KOPT-K1 (cell line): ENCODE measurements around the gene NTSR2.

Experiments
- H3K27ac ChIP-seq: fragments of 200-600 bp; sonication (generic); 2 replicates; pipeline ENCODE4 v1.5.1; 2016; ENCODE audit warnings: antibody characterized with exemption, mild to moderate bottlenecking, low read depth, low read length; ENCODE audit not compliant: poor library complexity, severe bottlenecking
- H3K36me3 ChIP-seq: fragments of 200-600 bp; sonication (generic); 2 replicates; pipeline ENCODE4 v1.5.1; 2017; ENCODE audit warnings: antibody characterized with exemption, mild to moderate bottlenecking, low read length, moderate library complexity; ENCODE audit not compliant: insufficient read depth
- H3K9me3 ChIP-seq: fragments of 200-600 bp; sonication (generic); 2 replicates; pipeline ENCODE4 v1.5.1; 2017; ENCODE audit warnings: antibody characterized with exemption, low read length, mild to moderate bottlenecking; ENCODE audit not compliant: insufficient read depth, poor library complexity, severe bottlenecking

The NTSR2 gene

DNA sequence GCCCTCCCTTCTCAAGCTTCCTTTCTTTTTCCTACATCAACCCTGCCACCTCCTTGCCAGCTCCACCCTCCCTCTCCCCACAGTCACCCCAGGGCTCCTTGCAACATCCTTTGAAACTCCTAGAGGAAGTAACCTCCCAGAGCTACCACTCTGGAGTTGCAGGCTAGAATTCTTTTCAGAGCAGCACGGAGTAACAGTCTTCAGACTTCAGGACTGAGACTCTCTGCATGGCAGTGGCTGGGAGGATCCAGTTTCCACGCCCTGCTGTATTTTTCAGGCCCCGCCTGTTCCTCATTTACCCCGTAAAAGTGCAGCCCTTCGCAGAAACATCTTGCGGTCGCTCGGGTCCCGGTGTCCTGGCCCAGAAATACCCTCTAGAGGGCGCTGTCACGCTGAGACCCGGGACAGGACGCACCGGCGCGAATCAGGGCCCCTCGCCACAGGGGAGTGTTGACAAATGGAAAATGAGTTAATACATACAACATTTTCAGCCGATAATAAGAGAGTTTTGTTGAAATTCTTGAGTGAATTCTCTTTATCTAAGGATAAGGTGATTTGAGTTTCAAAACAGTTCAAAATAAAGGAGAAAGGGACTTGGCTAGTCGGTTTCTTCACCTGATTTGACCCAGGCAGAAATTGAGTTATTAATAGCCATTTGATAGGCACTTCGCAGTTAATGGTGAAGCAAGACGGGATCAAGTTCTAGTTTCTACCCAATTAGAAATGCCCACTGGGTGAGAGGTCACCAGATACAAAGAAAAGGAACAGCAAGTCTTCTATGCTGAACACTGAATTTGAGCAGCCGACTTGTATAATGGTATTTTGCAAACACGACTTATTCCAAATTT, 18.5 kb upstream of the NTSR2 start:
- peak overlapping the region; percentile 19 for H3K27ac ChIP-seq
- no peaks in the 10 kb centered on the region for H3K36me3 ChIP-seq
- no peaks in the 10 kb centered on the region for H3K9me3 ChIP-seq

DNA sequence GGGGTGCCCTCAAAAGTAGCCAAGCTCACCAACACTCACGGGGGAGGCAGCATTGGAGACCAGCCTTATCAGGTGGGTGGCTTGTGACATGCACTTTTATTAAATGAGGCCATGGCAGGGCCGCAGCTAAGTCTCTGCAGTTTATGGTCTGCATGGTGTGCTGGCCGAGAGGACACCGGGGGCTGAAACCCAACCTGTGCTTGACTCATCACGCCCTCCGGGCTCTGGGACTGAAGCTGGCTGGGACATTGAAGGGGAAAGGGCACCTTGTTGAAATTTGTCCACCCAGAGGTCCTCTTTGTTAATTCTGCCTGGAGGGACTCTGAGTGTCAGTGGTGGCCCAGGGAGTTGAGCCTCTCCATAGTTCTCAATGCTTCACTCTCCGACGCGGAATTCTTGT, 17.7 kb upstream of the NTSR2 start:
- Histone ChIP-seq H3K36me3 (no peaks in the 10 kb centered on the region), H3K9me3 (no peaks in the 10 kb centered on the region), H3K27ac (no peak overlapping the region)

DNA sequence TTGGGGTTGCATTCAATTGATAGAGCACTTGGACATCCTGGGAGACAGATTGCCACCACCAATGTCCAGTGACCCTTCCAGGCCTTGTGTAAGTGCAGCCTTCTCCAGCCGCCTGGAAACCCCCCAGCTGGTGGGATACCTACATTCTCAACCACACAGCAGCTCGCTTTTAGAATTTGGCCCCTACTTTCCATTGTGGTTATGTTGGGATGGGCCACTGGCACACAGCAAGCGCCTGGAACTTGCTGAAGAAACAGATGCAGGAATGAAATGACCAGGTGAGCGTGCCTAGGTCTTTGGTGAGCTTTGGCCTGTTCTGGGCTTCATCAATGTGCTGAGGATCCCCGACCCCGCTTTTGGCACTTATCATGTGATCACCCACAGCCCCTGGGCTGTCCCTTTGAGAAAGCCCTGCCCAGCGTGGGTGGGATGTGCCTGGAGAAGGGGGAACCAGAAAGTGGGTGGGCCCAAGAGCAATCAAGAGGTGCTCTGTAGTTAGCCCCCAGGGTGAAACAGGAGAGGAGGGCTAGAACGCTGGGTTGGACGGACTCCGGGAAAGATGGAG, 16.0 kb upstream of the NTSR2 start:
- H3K9me3 ChIP-seq, result no peaks in the 10 kb centered on the region

DNA sequence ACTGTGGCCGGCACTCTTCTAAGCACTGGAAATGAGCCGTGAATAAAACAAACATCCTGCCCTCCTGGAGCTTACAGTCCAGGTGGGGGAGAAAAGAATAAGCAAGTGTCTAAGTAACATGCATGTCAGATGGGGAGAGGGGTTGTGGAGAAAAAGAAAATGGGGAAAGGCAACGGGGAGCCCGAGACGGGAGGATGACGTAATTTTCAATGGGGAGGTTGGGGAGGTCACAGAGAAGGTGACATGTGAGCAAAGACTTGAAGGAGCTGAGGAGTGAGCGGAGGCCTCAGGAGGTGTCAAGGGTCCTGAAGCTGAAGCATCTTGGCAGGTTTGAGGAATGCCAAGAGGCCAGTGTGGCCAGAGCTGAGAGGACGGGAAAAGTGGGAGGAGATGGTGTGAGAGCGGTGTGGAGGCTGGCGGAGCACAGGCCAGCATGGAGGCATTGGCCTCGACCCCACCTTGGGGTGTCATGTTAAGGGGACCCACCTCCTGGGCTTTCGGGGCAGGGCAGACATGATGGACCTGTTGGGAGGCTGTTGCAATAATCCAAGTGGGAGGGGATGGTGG, 15.0 kb upstream of the NTSR2 start:
- no peak overlapping the region for H3K27ac ChIP-seq

More for the DNA sequence above, 16.0 kb upstream of the NTSR2 start:
- Histone ChIP-seq H3K36me3 (no peaks in the 10 kb centered on the region), H3K27ac (no peak overlapping the region)

DNA sequence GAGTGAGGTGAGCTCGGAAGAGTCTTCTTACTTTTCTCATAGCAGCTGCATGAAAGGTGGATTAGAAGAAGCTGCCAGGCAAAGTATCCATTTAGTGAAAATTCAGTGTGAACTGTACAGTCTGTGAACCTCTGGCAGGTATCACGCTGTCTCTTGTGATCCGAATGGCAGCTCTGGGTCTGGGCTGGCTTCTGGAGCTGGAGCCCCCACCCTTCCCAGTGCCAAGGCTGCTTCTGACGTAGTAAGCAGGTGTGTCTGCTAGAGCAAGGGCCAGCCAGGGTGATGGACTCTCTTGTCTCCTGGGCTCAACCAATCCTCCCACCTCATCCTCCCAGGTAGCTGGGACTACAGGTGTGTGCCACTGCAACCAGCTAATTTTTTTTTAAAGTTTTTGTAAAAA, 14.0 kb upstream of the NTSR2 start:
- no peaks in the 10 kb centered on the region for H3K36me3 ChIP-seq
- H3K9me3 ChIP-seq, result no peaks in the 10 kb centered on the region
- H3K27ac ChIP-seq, result no peak overlapping the region

More for the DNA sequence above, 15.0 kb upstream of the NTSR2 start:
- H3K9me3 ChIP-seq, result no peaks in the 10 kb centered on the region
- H3K36me3 ChIP-seq, result no peaks in the 10 kb centered on the region

DNA sequence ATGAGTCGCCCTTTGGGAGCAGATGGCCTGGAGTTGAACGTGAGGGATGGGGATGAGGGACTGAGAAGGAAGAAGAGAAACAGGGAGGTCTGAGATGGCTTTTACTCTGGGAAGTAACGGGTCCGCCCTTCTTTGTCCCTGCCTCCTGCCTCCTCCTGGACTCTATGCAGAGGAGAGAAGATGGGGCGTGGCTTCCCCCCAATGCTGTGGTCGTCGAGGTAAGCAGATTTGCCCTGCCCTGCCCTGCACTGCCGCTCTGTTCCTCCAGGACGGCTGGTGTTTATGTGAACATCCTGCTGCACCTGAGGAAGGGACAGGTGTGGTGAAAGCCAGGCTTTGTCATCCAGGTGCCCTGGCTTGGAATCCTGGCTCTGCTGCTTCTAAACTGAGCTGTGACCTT, 13.5 kb upstream of the NTSR2 start:
- H3K27ac ChIP-seq, result no peak overlapping the region
- H3K36me3 ChIP-seq, result no peaks in the 10 kb centered on the region
- H3K9me3 ChIP-seq, result no peaks in the 10 kb centered on the region

DNA sequence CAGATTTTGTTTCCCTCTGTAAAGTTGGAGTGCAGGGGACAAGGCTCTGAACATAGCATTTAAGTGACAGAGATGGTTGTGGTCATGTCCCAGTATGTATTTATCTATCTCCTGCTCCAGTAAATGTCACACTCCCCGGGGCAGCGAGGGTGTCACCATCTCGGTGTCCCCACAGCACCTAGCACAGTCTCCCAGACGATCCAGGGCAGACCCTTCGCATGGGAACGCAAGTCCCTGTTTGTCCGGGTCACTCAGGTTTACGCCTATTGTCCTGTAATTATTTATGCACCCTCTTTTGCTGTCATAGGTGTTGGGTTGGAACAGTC, 12.6 kb upstream of the NTSR2 start:
- H3K36me3 ChIP-seq, result no peaks in the 10 kb centered on the region
- H3K9me3 ChIP-seq, result no peaks in the 10 kb centered on the region
- no peak overlapping the region for H3K27ac ChIP-seq

DNA sequence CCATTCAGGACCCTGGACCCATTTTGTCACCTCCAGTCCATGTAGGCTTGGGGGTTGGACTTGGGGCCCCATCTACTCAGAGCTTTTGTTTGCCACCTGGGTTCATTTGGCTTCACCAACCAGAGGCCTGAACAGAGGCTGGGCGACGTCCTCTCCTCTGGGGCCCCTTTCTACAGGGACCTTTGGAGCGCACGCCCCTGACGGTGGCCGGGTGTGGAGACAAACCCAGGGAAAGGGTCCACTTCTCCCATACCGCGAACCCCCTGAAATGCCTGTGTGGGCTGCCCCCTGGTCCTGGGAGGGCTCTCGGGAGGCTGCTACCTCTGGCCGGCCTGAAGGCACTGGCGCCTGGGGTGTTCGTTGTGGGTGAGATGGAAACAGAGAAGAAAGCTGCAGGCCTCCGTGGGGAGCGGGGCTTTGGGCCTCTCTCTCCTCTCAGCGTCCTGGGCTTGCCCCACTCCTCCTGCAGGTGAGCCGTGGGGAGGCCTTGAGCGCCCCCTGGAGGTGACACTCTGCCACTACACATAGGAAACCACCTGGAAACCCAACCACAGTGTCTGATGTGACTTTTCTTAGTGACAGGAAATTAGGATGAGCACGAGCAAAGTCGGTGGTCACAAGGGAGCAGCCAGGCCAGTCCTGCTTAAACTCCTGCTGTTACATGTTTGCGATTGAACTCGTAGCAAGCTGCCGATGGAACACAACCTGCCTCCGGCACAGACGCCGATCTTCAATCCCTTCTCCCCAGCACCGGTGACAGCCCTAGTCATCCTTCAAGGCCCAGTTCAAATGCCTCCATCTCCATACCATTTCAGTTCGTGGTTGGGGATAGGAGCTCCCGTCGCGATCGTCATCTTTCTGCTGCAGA, 12.0 kb upstream of the NTSR2 start:
- H3K36me3 ChIP-seq, result no peaks in the 10 kb centered on the region
- no peak overlapping the region for H3K27ac ChIP-seq
- no peaks in the 10 kb centered on the region for H3K9me3 ChIP-seq

DNA sequence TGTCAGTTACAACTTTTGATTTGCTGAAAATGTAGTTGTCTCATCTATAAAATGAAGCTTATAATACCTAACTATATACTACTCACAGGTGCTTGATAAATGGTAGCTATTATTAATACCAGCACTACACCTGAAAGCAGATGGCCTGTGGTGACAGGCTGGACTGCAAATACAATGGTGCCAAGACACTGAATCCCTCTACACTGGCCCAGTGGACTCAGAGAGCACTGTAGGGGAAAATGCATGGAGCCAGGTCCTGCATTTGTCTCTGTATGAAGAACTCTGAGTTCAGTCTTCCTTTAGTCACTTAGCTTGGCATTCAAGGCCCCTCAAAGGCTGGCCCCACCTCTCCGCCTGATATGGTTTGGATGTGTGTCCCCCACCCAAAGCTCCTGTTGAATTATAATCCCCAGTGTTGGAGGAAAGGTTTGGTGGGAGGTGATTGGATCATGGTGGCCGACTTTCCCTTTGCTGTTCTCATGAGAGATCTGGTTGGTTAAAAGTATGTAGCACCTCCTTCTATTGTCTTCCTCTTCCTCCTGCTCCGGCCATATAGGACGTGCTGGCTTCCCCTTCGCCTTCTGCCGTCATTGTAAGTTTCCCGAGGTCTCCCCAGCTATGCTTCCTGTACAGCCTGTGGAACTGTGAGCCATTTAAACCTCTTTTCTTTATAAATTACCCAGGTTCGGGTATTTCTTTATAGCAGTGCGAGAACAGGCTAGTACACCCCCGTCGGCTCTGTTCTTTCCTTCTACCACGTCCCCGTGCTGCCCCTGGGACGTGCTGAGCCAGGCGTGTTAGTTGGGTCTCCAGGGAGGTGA, 11.1 kb upstream of the NTSR2 start:
- no peak overlapping the region for H3K27ac ChIP-seq
- H3K36me3 ChIP-seq, result no peaks in the 10 kb centered on the region
- H3K9me3 ChIP-seq, result no peaks in the 10 kb centered on the region

DNA sequence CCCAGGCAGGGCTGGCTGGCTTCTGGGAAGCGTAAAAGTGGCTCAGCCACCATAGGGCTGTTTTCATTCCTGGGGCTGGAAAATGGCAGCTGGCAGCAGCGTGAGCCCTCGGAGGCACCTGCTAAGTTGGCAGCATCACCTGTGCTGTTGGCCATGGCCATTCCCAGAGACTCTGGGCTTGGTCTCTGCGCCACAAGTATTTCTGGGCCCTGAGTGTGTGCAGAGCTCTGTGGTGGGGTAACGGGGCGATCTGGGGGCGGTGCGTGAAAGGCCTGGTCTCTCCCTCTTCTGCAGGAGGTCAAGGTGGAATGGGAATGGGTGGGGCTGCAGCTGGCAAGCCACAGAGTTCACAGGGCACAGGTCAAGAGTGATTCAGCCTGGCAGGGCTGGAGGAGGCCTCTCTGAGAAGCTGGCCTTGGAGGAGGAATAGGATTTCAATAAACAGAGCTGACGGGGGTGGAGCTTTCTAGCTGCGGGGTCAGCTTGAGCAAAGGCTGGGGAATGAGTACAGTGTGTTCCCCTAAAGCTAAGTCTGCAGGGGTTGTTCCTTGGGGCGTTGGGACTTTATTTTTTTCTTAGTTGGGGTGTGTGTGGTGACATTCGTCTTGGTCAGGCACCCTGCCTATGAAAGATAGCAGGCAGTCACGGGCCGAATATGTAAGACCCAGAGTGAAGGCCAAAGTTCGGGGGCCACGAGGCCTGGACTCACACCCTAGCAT, 10.3 kb upstream of the NTSR2 start:
- Histone ChIP-seq H3K9me3 (no peaks in the 10 kb centered on the region), H3K27ac (no peak overlapping the region), H3K36me3 (no peaks in the 10 kb centered on the region)

DNA sequence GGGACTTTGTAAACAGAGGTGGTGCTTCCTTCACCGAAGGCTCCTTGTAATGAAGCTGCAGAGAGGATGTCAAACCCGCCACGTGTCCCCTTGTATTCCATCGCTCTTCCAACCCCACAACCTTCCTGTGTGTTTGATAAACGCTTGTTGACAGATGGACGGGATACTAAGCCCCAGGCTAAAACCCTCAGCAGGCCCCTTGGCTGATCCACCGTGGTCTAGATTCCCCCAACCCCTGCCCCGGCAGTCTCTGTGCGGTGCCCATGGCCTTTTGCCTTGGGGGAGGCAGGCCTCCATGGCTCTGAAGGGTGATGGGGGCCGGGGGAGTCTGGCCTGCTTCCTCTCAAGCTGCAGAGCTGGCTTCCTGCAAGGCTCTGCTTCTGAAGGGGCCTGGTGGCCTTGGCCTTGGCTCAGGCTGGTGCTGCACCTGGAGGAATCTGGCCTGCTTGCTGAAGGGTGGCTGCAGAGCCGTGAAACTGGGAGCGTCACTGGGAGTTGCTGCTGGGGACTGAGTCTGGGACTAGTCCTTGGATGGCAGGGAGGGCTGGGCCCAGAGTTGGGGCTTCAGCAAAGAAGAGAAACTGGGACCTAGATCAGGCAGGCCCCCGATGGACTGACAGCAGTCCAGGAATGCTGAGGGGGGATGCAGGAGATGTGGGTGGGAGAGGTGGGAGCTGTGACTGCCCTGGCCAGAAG, 9.6 kb upstream of the NTSR2 start:
- Histone ChIP-seq H3K36me3 (no peaks in the 10 kb centered on the region), H3K9me3 (no peaks in the 10 kb centered on the region), H3K27ac (no peak overlapping the region)

DNA sequence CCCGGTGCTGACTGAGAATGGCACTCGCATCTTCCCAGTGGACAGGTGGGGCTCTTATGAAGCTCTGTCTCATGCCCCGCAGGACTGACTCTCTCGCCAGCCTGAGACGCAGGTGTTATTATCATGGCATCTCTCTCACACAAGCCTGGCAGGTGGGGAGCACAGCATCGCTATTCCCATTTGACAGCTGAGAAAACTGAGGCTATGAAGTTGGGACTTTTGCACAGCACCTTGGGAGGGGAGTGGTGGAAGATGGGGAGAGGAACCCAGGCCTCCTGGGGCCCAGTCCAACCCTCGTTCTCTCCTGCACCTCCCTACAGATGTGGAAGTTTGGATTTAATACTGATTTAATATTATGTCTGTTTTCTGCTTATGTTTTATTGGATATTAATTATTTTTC, 9.0 kb upstream of the NTSR2 start:
- Histone ChIP-seq H3K27ac (no peak overlapping the region), H3K9me3 (no peaks in the 10 kb centered on the region), H3K36me3 (no peaks in the 10 kb centered on the region)

DNA sequence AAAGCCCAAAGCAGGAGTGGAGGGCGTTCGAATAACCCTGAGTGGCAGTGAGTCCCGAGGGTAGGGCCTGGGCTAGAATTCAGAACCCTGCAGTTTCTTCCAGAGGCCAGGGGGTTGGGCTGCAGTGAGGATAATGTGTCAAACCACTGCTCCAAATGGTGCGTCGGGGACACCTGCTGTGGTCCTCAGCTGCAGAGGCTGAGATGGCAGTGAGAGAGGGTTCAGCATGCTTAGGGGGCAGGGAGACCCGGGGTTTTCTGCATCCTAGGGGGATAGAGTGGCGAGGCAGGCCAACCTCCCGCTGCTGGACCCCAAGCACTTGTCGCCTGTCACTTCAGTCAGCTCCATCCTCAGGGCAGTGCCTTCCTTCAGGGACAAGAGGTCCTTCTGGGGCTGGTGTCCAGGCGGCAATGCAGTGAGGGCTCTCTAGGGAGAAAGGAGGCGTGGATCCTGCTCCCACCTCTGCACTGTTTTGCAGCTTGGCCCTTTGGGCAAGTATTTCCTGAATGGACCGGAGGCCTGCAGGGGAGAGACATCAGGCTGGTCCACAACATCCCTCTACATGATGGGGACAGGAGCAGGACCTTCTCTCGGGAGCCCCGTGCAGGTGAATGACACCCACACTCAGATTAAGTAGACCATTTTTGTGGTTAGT, 8.4 kb upstream of the NTSR2 start:
- Histone ChIP-seq H3K9me3 (no peaks in the 10 kb centered on the region), H3K27ac (no peak overlapping the region)

More for the DNA sequence above, 8.4 kb upstream of the NTSR2 start:
- H3K36me3 ChIP-seq, result no peaks in the 10 kb centered on the region
